HG03571 (cell line): ENCODE data around the gene PSRC1.

ENCODE experiments used
- ATAC-seq: cut with Tn5 transposase; IDR thresholded peaks from one replicate; pipeline ENCODE4 v1.9.1; 2021; ENCODE audit not compliant: unreplicated experiment

Gene PSRC1

DNA sequence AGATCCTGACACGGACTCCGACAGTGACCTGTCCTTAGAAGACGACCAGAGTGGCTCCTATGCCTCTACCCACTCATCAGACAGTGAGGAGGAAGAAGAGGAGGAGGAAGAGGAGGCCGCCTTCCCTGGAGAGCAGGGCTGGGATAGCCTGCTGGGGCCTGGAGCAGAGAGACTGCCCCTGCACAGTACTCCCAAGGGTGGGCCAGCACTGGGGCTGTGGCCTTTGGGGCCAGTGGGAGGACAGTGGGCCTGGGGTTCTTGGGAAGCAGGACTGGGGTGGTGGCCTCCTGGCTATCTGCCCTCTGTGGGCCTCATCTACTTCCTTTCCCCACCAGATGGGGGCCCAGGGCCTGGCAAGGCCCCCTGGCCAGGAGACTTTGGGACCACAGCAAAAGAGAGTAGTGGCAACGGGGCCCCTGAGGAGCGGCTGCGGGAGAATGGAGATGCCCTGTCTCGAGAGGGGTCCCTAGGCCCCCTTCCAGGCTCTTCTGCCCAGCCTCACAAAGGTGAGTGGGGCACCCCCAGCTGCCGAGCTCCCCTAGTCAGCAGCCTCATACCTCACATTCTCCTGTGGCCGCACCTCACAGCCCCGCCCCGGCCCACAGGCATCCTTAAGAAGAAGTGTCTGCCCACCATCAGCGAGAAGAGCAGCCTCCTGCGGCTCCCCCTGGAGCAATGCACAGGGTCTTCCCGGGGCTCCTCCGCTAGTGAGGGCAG, 10.0 kb downstream of the PSRC1 start:
- no peak for ATAC-seq

- no peak for ATAC-seq
Measured at GRCh38 chr1:109272021-109272799, 10.7 kb downstream of the PSRC1 start.

- ATAC-seq, result no peak
Measured at GRCh38 chr1:109271458-109271857, 11.5 kb downstream of the PSRC1 start.

GRCh38 chr1:109270623-109271317, 12.2 kb downstream of the PSRC1 start:
- ATAC-seq, result no peak

- no peak for ATAC-seq
Measured at GRCh38 chr1:109269981-109270622, 12.8 kb downstream of the PSRC1 start.

- ATAC-seq, result no peak
Measured at GRCh38 chr1:109269212-109269980, 13.5 kb downstream of the PSRC1 start.

DNA sequence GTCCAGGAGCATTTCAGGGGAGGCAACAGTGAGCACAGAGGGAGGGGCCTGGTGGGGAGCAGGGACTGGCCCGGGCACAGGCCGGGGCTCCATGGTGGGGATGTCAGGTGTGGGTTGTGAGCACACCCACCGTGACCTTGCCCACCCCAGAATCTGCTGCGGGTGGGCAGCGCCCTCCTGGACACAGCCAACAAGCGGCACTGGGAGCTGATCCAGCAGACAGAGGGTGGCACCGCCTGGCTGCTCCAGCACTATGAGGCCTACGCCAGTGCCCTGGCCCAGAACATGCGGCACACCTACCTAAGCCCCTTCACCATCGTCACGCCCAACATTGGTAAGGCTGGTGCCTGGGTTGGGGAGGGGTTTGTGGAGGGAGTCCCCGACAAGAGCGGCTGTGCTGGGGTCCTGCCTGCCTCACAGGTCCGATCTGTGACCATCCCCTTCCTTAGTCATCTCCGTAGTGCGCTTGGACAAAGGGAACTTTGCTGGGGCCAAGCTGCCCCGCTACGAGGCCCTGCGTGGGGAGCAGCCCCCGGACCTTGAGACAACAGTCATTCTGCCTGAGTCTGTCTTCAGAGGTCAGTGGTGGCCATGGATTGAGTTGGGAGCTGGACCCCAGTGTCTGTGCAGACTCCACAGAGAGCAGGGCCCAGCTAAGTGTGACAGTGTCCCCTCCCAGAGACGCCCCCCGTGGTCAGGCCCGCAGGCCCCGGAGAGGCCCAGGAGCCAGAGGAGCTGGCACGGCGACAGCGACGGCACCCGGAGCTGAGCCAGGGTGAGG, 14.3 kb downstream of the PSRC1 start:
- no peak for ATAC-seq

DNA sequence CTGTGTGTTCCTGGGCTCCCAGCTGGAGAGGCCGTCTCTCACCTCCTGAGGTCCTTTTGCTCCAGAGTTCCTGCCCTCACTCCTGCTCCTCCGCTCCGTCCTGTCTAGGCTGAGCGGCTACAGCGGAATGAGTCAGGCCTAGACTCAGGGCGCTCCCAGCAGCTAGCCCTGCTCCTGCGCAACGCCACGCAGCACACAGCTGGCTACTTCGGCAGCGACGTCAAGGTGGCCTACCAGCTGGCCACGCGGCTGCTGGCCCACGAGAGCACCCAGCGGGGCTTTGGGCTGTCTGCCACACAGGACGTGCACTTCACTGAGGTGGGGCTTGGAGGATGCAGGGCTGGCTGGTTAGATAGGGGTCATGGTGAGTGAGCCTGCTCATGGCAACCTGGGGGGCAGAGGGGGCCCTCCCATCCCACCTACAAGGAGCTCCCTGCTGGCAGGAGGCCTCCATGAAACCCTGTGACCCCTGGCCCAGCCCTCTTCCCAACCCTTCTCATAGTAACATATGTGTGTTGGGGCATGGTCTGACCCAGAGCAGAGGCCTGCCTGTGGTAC, 15.1 kb downstream of the PSRC1 start:
- no peak for ATAC-seq

DNA sequence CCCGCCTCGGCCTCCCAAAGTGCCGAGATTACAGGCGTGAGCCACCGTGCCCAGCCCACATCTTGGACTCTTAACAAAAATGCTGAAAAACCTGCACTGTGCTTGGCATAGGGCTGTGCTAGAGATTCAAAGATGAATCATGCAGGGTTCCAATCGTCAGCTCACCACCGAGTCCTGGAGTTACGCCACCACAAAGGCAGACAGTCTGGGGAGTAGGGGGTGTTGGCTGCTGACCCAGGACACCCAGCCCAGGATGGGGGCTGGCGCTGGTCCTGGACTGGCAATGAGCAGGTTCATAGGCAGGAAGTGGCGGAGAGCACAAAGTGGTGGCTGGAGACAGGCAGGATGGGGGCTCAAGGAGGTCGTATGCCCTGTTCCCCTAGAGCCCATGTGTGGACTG, 16.0 kb downstream of the PSRC1 start:
- no peak for ATAC-seq

DNA sequence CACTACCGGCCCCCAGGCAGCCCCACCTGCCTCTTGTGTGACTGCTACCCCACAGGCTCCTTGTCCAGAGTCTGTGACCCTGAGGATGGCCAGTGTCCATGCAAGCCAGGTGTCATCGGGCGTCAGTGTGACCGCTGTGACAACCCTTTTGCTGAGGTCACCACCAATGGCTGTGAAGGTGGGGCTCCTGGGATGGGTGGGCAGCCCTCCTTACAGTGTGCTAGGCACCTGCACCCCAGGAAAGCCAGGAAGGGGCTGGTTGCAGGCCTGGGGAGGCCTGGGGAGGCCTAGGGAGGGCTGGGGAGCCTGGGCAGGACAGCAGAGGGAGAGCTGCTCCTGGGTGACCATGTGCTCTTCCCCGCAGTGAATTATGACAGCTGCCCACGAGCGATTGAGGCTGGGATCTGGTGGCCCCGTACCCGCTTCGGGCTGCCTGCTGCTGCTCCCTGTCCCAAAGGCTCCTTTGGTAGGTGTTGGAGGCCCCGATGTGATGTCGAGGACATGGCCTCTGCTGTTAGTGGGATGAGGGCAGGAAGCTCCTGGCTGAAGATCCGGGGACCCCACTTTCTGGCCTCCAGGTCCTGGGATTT, 17.1 kb downstream of the PSRC1 start:
- no peak for ATAC-seq

GRCh38 chr1:109265016-109265415, 17.9 kb downstream of the PSRC1 start:
- no peak for ATAC-seq

DNA sequence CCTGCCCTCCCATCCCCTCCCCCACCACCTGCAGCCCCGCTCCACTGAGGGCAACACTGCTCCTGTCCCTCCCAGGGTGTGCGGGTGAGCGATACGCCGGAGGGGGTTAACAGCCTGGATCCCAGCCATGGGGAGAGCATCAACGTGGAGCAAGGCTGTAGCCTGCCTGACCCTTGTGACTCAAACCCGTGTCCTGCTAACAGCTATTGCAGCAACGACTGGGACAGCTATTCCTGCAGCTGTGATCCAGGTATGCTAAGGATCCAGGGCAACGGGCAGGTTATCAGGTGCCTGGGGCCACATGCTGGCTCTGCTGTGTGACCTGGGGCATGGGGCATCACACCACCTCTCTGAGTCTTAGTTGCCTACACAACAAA, 18.6 kb downstream of the PSRC1 start:
- ATAC-seq, result no peak

- ATAC-seq, result peak; percentile 54
Measured at GRCh38 chr1:109263597-109264378, 19.2 kb downstream of the PSRC1 start.

DNA sequence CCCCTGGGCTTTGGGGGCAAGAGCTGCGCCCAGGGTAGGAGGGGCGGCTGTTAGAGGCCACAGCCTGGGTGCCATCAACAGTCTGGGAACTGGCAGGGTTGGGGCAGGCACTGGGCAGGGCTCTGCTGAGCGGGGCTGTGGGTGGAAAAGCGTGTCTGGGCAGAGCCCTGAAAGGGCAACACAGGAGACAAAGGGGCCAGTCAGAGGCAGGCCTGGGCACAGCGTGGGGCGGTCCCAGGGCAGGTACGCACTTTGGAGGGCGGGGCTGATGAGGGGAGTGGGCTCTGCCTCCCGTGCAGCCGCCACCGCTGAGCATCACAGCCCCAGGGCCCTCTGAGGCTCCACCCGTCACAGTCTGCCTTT, 19.7 kb downstream of the PSRC1 start:
- no peak for ATAC-seq

- ATAC-seq, result no peak
Measured at GRCh38 chr1:109262231-109263055, 20.5 kb downstream of the PSRC1 start.

- no peak for ATAC-seq
Measured at GRCh38 chr1:109261578-109261977, 21.4 kb downstream of the PSRC1 start.

- no peak for ATAC-seq
Measured at GRCh38 chr1:109261006-109261405, 21.9 kb downstream of the PSRC1 start.
